ENCODE results near the gene SETD2. TPM values are rescaled to one million over a fixed set of nuclear protein-coding genes. Genes with fewer than 3 reads are reported as not detected.
A peak's percentile ranks its signal among the peaks of the same experiment; 100 is the strongest.

Gene SETD2
- total and polyA plus RNA-seq, 2 of the 8 experiments (the other 6 are each of a cell fraction or from before 2014, with no cell fraction given), result 15.7 to 46.3 TPM

- H3K18ac ChIP-seq (ENCODE audit: extremely low read depth, low read length), result no peak overlapping the region
- no peak for DNase-seq (ENCODE audit: low read depth in 1 of 2, low spot score in 2 of 2)
- WGBS, 2 experiments (ENCODE audit: extremely low coverage in 1 of 2, insufficient coverage in 1 of 2, insufficient read length in 1 of 2, insufficient replicate concordance in 2 of 2, low coverage in 1 of 2, low lambda C conversion rate in 2 of 2, missing lambda C conversion rate in 1 of 2), result 85% methylated on average over 10 of the region's 10 CpGs; no CpG with 5 or more reads in 1 of the 2 experiments
Measured at GRCh38 chr3:47003056-47003410, 160.9 kb downstream of the SETD2 start.

More at GRCh38 chr3:47003056-47003410, 160.9 kb downstream of the SETD2 start:
- POLR2A ChIA-PET (ENCODE audit: partially characterized antibody), result interaction anchor here (0.6 to 1.2 kb wide), 2 partner anchors 10 to 18 kb away, joined by 3 read pairs; no protein-coding TSS in a partner anchor
- peaks cover 0 to 3% (median 1%) of the 10 kb centered on the region in 4 experiments; a peak in 3 of 7 replicates for H3K4me1 ChIP-seq (replicated peaks in 1 of 4; ENCODE audit: control insufficient read depth in 3 of 4, insufficient read depth in 4 of 4, low read length in 3 of 4)
- H4K20me1 ChIP-seq (replicated peaks in 1 of 2; ENCODE audit: control insufficient read depth in 1 of 2, insufficient read depth in 2 of 2, low read length in 2 of 2), result peaks cover 3 to 23% of the 10 kb centered on the region in 2 experiments
- H3K23ac ChIP-seq (ENCODE audit: insufficient read length), result no peak overlapping the region
- H2BK5ac ChIP-seq (ENCODE audit: low read depth, low read length), result no peak overlapping the region
- CTCF ChIA-PET (ENCODE audit: partially characterized antibody), result interaction anchor here (0.7 to 14.2 kb wide), 13 partner anchors 10 to 366 kb away, joined by 3 to 130 read pairs (median 3); partner anchors contain the start of genes CCDC12 and NBEAL2
- TF ChIP-seq POLR2A (IDR thresholded peaks at IDR 0.05; ENCODE audit: control extremely low read depth in 1 of 2, low read depth in 2 of 2, low read length in 2 of 2), result no peak
- no peak for TF ChIP-seq CTBP2 (IDR thresholded peaks at IDR 0.05; ENCODE audit: borderline replicate concordance, insufficient read depth, insufficient read length, low read length)
- no peak for TF ChIP-seq KDM4A (IDR thresholded peaks at IDR 0.05; ENCODE audit: low read depth, low read length, severe bottlenecking)
- TF ChIP-seq KDM1A (IDR thresholded peaks at IDR 0.05; ENCODE audit: borderline replicate concordance, low read length), result no peak
- TF ChIP-seq GABPA (IDR thresholded peaks at IDR 0.05; ENCODE audit: borderline replicate concordance, insufficient read depth, low read length), result no peak
- no peak for TF ChIP-seq PHF8 (conservative IDR thresholded peaks at IDR 0.05; ENCODE audit: low read depth, low read length)
- no peak for TF ChIP-seq CEBPB (IDR thresholded peaks at IDR 0.05; ENCODE audit: low read depth, low read length)
- TF ChIP-seq ASH2L (IDR thresholded peaks at IDR 0.05; ENCODE audit: low read length), result no peak
- no peak overlapping the region for H3K27ac ChIP-seq (ENCODE audit: low read depth, low read length)
- H2BK120ac ChIP-seq (replicated peaks; ENCODE audit: low read depth, low read length), result no peak overlapping the region
- H3K4me3 ChIP-seq (ENCODE audit: extremely low read depth in 1 of 4, insufficient read depth in 2 of 4, low read depth in 3 of 4, low read length in 4 of 4), result no peak overlapping the region
- H3K27me3 ChIP-seq (replicated peaks in 1 of 4; ENCODE audit: control insufficient read depth in 3 of 4, extremely low read depth in 1 of 4, insufficient read depth in 3 of 4, low read length in 3 of 4), result no peaks in the 10 kb centered on the region
- no peak overlapping the region for H3K4ac ChIP-seq (replicated peaks; ENCODE audit: insufficient read length, low read depth, low read length)
- no peaks in the 10 kb centered on the region for H3K9me3 ChIP-seq (ENCODE audit: insufficient read depth in 2 of 2, low read depth in 1 of 2, low read length in 1 of 2)
- peak overlapping the region; percentile 46; the same call in 1 of the 2 replicates for H4K8ac ChIP-seq (ENCODE audit: extremely low read depth, insufficient read depth, low read length)
- H3K79me1 ChIP-seq (ENCODE audit: low read depth, low read length), result no peaks in the 10 kb centered on the region
- H2AFZ ChIP-seq (ENCODE audit: low read length), result no peak overlapping the region
- H4K91ac ChIP-seq (replicated peaks; ENCODE audit: insufficient read length, low read length), result no peak overlapping the region
- no peak overlapping the region for H2BK20ac ChIP-seq (ENCODE audit: low read length)
- H3K36me3 ChIP-seq (ENCODE audit: control insufficient read depth in 2 of 4, insufficient read depth in 4 of 4, low read length in 3 of 4), result peaks cover 5 to 28% (median 24%) of the 10 kb centered on the region in 4 experiments; a peak in 7 of 8 replicates
- no peak overlapping the region for H4K5ac ChIP-seq (ENCODE audit: insufficient read length, low read depth, low read length)
- no peak overlapping the region for H2BK15ac ChIP-seq (ENCODE audit: low read length)
- no peak overlapping the region for H3K14ac ChIP-seq (ENCODE audit: insufficient read length)
- H2AK5ac ChIP-seq (ENCODE audit: low read depth, low read length), result no peak overlapping the region
- no peak overlapping the region for H3K4me2 ChIP-seq (ENCODE audit: insufficient read depth in 1 of 2, low read depth in 2 of 2, low read length in 2 of 2)
- H3K79me2 ChIP-seq (ENCODE audit: control insufficient read depth in 1 of 2, insufficient read depth in 2 of 2, low read length in 2 of 2), result no peaks in the 10 kb centered on the region
- H3K23me2 ChIP-seq (ENCODE audit: low read depth, low read length), result no peaks in the 10 kb centered on the region
- H2BK12ac ChIP-seq (ENCODE audit: low read depth, low read length), result 0 out of 2 replicates have a peak overlapping the region, but pooled peaks have one; percentile 17
- no peak overlapping the region for H3K9ac ChIP-seq (replicated peaks in 1 of 4; ENCODE audit: extremely low read depth in 1 of 4, low read depth in 3 of 4, low read length in 3 of 4)
- no peak for FAIRE-seq
- H3K56ac ChIP-seq (replicated peaks; ENCODE audit: insufficient read length, low read depth, low read length), result no peak overlapping the region

Data from H1 (cell line).